NCI-H446 (cell line): Measurements from ENCODE around the gene SLC2A1.

Experiments used
- DNase-seq, 2 experiments: peaks; one replicate each; lab custom pipeline; 2025; lab: John Stamatoyannopoulos, UW

The SLC2A1 gene

DNA sequence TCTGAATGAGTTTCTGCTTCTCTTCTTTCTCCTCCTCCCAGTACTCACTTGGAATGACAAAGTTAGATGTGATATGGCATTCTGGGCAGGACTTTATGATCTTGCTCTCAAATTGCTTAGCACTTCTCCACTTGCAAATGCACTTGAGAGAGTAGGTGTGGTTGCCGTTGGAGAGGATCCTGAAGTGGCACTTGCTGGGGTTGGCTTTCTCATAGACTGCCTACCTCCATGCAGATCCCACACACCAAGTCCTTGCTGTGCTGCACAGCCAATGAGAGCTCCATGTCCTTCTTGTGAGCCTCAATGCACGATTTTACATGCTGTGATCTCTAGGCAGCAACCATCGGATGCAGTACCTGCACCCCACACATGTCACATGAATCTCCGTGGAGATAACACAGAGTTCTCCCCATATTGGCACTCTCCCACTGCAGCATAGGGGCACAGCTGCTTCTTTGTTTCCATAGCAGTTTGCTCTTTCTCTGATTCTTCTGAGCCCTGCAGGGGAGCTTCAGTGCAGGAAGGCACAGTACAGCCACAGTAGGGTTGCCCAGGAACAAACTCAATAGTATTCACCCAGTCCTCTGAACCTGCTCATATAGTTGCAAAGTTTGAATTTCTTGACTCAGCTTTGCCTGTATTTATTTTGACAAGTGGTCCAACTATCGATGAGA, 67.1 kb downstream of the SLC2A1 start:
- DNase-seq, result no peak

DNA sequence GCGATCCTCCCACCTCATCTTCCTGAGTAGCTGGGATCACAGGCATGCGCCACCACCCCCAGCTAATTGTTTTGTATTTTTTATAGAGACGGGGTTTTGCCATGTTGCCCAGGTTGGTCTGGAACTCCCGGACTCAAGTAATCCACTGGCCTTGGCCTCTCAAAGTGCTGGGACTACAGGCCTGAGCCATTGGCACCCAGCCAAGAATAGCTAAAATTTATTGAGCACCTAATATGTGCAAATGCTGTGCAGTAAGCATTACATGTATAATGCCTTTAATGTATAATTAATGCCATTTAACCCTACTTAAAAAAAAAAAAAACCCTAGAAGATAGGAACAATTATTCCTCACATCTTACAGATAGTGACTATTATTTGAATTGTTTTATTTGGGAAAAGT, 69.4 kb downstream of the SLC2A1 start:
- DNase-seq, result no peak

DNA sequence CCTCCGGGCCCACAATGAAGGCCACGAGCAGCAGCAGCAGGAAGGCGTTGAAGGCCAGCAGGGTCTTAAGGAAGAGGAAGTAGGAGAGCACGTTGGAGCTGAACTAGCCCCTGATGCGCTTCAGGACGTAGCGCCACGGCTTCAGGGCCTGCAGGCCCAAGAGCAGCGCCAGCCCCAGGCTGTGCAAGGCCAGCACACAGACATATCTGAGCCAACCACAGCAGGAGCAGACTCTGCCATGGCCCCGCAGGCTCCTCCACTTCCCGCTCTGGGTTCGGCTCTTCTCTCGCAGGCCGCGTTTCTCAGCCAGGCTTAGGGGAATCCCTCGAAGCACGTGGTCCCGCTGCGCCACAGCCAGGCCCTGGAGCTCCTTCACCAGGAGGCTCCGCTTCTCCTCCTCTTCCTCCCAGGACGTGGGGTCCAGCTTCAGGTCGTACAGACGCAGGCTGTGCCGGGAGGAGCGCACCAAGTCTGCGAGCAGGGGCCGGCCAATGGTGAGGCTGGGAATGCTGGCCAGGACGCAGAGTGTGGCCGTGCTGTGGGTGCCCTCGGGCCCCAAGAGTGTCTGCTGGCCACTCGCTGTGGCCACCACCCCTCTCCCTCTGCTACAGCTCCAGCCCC, 70.5 kb downstream of the SLC2A1 start:
- no peak for DNase-seq

DNA sequence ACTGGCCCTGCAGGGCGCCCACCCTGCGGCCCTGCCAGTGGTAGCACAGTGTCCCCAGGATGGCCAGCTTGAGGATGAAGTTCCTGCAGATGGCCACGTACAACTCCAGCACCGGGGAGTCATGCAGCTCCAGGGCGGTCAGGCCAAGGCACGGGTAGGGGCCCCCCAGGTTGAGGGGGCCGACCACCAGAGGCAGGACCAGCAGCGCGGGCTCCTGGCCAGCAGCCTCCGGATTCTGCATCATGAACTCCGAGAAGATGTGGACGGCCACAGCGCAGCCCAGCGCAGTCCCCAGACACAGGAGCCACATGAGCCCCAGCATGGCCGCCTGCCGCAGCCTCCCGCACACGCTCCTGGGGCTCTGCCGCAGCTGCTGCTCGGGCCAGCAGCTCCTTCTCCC, 71.3 kb downstream of the SLC2A1 start:
- no peak for DNase-seq

DNA sequence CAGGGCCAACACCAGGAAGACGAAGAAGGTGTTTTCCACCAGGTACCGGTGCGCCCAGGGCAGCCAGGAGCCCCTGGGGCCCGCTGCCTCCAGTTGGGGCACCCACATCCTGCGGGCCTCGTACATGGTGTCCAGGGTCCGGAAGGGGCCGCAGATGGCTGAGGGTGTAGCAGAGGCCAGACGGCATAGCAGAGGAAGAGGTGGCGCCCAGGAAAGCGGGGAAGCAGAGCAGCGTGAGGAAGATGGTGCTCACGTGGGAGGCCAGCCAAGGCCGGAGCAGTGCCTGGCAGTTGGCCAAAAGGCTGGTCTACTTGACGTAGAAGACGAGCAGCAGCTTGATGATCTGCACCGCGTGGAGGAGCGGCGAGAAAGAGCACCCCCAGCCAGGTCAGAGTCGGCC, 71.9 kb downstream of the SLC2A1 start:
- DNase-seq, result no peak

DNA sequence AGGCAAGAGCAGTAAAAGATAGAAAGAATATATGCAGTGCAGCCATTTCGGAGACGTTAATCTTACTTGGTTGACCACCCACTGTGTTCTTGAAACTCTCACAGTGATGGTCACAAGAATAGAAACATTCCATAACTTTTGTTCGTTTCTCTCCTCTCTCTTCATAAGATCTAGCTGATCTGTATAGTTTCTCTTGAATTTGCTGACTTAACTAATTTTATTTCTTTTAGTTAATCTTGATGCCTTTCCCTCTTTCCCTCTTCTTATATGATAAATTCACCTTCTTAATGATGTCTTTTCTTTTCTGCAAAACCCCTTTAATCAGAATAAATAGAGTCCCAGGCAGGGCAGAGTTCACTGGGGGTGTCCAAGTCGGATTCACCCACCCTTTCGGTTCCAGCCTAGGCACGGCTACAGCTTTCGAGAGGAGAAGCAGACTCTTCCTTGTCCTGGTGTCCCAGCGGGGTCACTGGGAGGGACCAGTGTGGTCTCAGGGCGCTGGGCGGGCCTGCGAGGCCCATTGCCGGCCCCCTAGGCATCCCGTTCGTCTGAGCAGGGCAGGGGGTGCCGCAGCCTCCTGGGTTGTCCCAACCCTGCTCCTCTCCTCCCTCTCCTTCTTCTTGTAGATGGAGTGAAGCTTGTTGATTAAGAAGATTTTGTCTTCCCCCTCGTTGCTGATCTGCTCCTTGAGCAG, 72.5 kb downstream of the SLC2A1 start:
- DNase-seq, result no peak

DNA sequence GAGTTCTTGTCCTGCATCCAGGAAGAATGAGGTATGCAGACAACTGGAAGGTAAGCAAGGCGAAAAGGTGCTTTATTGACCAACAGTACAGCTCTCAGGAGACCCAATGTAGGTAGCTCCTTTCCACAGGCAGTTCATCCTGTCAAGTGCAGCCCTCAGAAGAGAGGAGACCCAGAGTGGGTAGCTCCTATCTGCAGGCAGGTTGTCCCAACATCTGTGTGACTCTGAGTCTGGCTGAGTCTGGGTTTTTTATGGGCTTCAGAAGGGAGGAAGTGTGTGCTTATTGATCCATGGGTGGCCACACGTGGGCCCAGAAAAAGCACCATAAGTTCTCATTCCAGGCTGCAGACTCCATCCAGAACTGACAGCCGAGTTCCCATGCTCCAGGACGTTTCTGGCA, 78.3 kb downstream of the SLC2A1 start:
- DNase-seq, result no peak

DNA sequence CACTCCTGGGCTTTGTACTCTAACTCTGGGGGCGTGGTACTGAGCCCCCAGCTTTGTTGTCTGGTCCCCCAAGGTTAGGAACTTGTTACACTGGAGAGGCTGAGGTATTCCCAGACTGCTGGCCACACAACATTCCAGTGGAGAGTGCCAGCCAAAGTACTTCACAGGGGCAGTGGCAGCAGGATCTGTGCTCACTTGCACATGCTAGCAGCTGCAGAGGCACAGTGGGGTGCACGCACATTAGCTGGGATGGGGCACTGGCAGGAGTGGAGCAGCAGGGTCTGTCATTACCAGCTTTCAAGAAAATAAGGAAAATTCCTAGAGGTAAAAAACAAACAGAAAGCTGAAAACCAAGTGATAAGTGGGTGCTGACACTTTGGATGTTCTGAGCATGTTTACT, 81.3 kb downstream of the SLC2A1 start:
- no peak for DNase-seq

DNA sequence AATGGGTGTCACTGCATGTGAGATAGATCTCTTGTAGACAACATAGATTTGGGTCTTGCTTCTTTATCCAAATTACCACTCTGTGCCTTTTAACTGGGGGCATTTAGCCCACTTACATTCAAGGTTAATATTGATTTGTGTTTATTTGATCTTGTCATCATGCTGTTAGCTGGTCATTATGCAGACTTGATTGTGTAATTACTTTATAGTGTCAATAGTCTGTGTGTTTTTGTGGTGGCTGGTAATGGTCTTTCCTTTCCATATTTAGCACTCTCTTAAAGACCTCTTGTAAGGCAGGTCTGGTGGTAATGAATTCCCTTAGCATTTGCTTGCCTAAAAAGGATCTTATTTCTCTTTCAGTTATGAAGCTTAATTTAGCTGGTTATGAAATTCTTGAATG, 82.7 kb downstream of the SLC2A1 start:
- DNase-seq, result no peak
